NCI-H2196 (cell line): ENCODE results near the gene RILP.
"Not testable (repeated sequence)": the region's sequence is repeated elsewhere in the genome, so short reads cannot be mapped to it uniquely, and the experiment has no call there.

Source experiments
- DNase-seq: peaks from one replicate; lab custom pipeline; 2025; ENCODE audit not compliant: unreplicated experiment; lab: John Stamatoyannopoulos, UW

RILP gene

GRCh38 chr17:1649844-1650501 lies at the start of gene RILP:
Gene RILP, minus strand, starts transcription at chr17:1649866. Its CDS starts 62 bp downstream, at chr17:1649804.
- DNase-seq = peak; percentile 71

GRCh38 chr17:1697681-1698080 lies 48.0 kb upstream of the RILP start:
- no peak for DNase-seq

- no peak for DNase-seq
Measured at GRCh38 chr17:1695365-1695764, 45.7 kb upstream of the RILP start.

GRCh38 chr17:1693339-1693738 lies 43.7 kb upstream of the RILP start:
- DNase-seq = no peak

GRCh38 chr17:1690544-1691221 lies 41.0 kb upstream of the RILP start:
- no peak for DNase-seq

GRCh38 chr17:1688405-1688804 lies 38.7 kb upstream of the RILP start:
- DNase-seq = not testable (repeated sequence)

- no peak for DNase-seq
Measured at GRCh38 chr17:1686086-1686485, 36.4 kb upstream of the RILP start.

- peak; percentile 91 for DNase-seq
Measured at GRCh38 chr17:1684378-1685189, 34.9 kb upstream of the RILP start, which contains the start of gene PRPF8. Gene PRPF8, minus strand, starts transcription at chr17:1684867. Its CDS starts 296 bp downstream, at chr17:1684571.

- DNase-seq = no peak
Measured at GRCh38 chr17:1683459-1683858, 33.8 kb upstream of the RILP start.

- no peak for DNase-seq
Measured at GRCh38 chr17:1676401-1676800, 26.7 kb upstream of the RILP start.

- no peak for DNase-seq
Measured at GRCh38 chr17:1673041-1673785, 23.5 kb upstream of the RILP start.

- DNase-seq = not testable (repeated sequence)
Measured at GRCh38 chr17:1663934-1664333, 14.3 kb upstream of the RILP start.

- DNase-seq = no peak
Measured at GRCh38 chr17:1661045-1661444, 11.4 kb upstream of the RILP start.

GRCh38 chr17:1658100-1658499 lies 8.4 kb upstream of the RILP start:
- no peak for DNase-seq

- no peak for DNase-seq
Measured at GRCh38 chr17:1653735-1654134, 4.1 kb upstream of the RILP start.

GRCh38 chr17:1652794-1653193 lies 3.1 kb upstream of the RILP start:
- DNase-seq = not testable (repeated sequence)

GRCh38 chr17:1651559-1651844 lies 1.8 kb upstream of the RILP start:
- no peak for DNase-seq

- no peak for DNase-seq
Measured at GRCh38 chr17:1650731-1651558, 1.3 kb upstream of the RILP start.

GRCh38 chr17:1648963-1649843 lies 463 bp downstream of the RILP start:
- peak; percentile 83 for DNase-seq
